ENCODE data around the gene SVOP.

GRCh38 chr12:108962256-108962655 is 58.6 kb downstream of the SVOP start:
- no peak for TF ChIP-seq POLR2A (IDR thresholded peaks at IDR 0.05; ENCODE audit: low read length)
- no peak for TF ChIP-seq CTCF (IDR thresholded peaks at IDR 0.05)
- TF ChIP-seq ELK1 (IDR thresholded peaks at IDR 0.05; ENCODE audit: low read depth, low read length) = no peak
- TF ChIP-seq RCOR1 (IDR thresholded peaks at IDR 0.05; ENCODE audit: low read depth, low read length) = no peak
